ENCODE data around the gene NTRK2. TPM values are rescaled to one million over a fixed set of nuclear protein-coding genes. Genes with fewer than 3 reads are reported as not detected.
A peak's percentile ranks its signal among the peaks of the same experiment; 100 is the strongest.

NTRK2 gene
- total and polyA plus RNA-seq, 4 experiments from 2014 or later, result 0.11 to 0.18 (median 0.12) TPM; not detected in 1

GRCh38 chr9:84778570-84778969, 109.0 kb downstream of the NTRK2 start:
- POLR2A ChIA-PET (ENCODE audit: partially characterized antibody), result no interaction called here
- intact Hi-C loops (cut with micrococcal nuclease), result no loop called here
- Mint-ChIP-seq H3K27ac (no peak overlapping the region), H3K9me3 (peaks cover 0 to 4% (median 0%) of the 10 kb centered on the region in 8 donors), H3K4me3 (no peak overlapping the region), H3K27me3 (peaks cover 2 to 3% of the 10 kb centered on the region in 2 donors), H3K4me1 (peaks cover 0 to 2% (median 0%) of the 10 kb centered on the region in 4 donors), H3K36me3 (no peaks in the 10 kb centered on the region)
- Histone ChIP-seq H3K9me3 (ENCODE audit: control insufficient read depth in 1 of 2, low read length in 2 of 2) (no peaks in the 10 kb centered on the region), H3K4me3 (ENCODE audit: low read length in 2 of 2) (no peak overlapping the region), H3K27ac (ENCODE audit: low read depth, low read length) (no peak overlapping the region), H3K4me1 (ENCODE audit: insufficient read depth, low read length) (no peaks in the 10 kb centered on the region), H3K27me3 (ENCODE audit: insufficient read depth, low read length) (no peaks in the 10 kb centered on the region), H3K36me3 (ENCODE audit: insufficient read depth, low read length) (no peaks in the 10 kb centered on the region)
- CTCF ChIA-PET (ENCODE audit: partially characterized antibody), result interaction anchor here (1.2 to 4.7 kb wide), 2 partner anchors 21 to 82 kb away, joined by 3 to 38 read pairs; no protein-coding TSS in a partner anchor
- DNase-seq, result no peak

- intact Hi-C loops (cut with micrococcal nuclease), result no loop called here
- CTCF ChIA-PET (ENCODE audit: partially characterized antibody), result interaction anchor here (1.2 to 4.7 kb wide), 3 partner anchors 31 to 383 kb away, joined by 3 to 38 read pairs (median 11); no protein-coding TSS in a partner anchor
- H3K9me3 ChIP-seq (ENCODE audit: control insufficient read depth in 1 of 2, low read length in 2 of 2), result no peaks in the 10 kb centered on the region
- no peaks in the 10 kb centered on the region for H3K4me1 Mint-ChIP-seq
- H3K4me3 Mint-ChIP-seq, result no peak overlapping the region
- peaks cover 0 to 6% of the 10 kb centered on the region in 2 donors for H3K27me3 Mint-ChIP-seq
- no peaks in the 10 kb centered on the region for H3K27me3 ChIP-seq (ENCODE audit: insufficient read depth, low read length)
- peaks cover 0 to 4% (median 0%) of the 10 kb centered on the region in 8 donors for H3K9me3 Mint-ChIP-seq
- no peak for DNase-seq
- no peak overlapping the region for H3K4me3 ChIP-seq (ENCODE audit: low read length in 2 of 2)
- H3K27ac ChIP-seq (ENCODE audit: low read depth, low read length), result no peak overlapping the region
- H3K36me3 ChIP-seq (ENCODE audit: insufficient read depth, low read length), result no peaks in the 10 kb centered on the region
- no peaks in the 10 kb centered on the region for H3K4me1 ChIP-seq (ENCODE audit: insufficient read depth, low read length)
- no peak overlapping the region for H3K27ac Mint-ChIP-seq
- POLR2A ChIA-PET (ENCODE audit: partially characterized antibody), result no interaction called here
- no peaks in the 10 kb centered on the region for H3K36me3 Mint-ChIP-seq
Observed at GRCh38 chr9:84779883-84780282, 110.4 kb downstream of the NTRK2 start.

DNA sequence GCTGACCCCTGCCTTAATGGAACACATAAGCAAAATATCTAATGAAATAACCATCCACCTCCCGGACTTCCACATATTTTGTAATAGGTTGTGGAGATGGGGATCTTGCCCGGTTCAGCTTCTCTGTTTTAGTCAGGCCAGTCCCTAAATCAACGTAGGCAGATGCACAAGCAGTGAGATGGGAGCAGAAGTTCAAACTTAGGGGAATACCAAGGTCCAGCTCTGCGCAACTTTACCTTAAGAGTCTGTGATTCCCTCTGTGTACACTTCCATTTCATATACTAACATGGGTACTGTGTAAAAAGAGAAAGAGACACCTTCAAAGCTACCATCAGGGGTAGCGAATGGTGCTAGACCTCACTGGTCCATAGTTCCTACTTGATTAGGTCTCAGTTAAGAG, 110.9 kb downstream of the NTRK2 start:
- no peaks in the 10 kb centered on the region for H3K4me1 ChIP-seq (ENCODE audit: insufficient read depth, low read length)
- Mint-ChIP-seq H3K36me3 (no peaks in the 10 kb centered on the region), H3K4me1 (no peaks in the 10 kb centered on the region), H3K27me3 (peaks cover 0 to 8% of the 10 kb centered on the region in 2 donors), H3K9me3 (peaks cover 0 to 4% (median 0%) of the 10 kb centered on the region in 8 donors), H3K27ac (no peak overlapping the region), H3K4me3 (no peak overlapping the region)
- H3K36me3 ChIP-seq (ENCODE audit: insufficient read depth, low read length), result no peaks in the 10 kb centered on the region
- no peaks in the 10 kb centered on the region for H3K27me3 ChIP-seq (ENCODE audit: insufficient read depth, low read length)
- H3K4me3 ChIP-seq (ENCODE audit: low read length in 2 of 2), result no peak overlapping the region
- no peaks in the 10 kb centered on the region for H3K9me3 ChIP-seq (ENCODE audit: control insufficient read depth in 1 of 2, low read length in 2 of 2)
- intact Hi-C loops (cut with micrococcal nuclease), result no loop called here
- ChIA-PET CTCF (ENCODE audit: partially characterized antibody) (interaction anchor here (1.2 to 4.7 kb wide), 3 partner anchors 32 to 383 kb away, joined by 3 to 38 read pairs (median 11); no protein-coding TSS in a partner anchor), POLR2A (ENCODE audit: partially characterized antibody) (no interaction called here)
- DNase-seq, result no peak
- no peak overlapping the region for H3K27ac ChIP-seq (ENCODE audit: low read depth, low read length)

DNA sequence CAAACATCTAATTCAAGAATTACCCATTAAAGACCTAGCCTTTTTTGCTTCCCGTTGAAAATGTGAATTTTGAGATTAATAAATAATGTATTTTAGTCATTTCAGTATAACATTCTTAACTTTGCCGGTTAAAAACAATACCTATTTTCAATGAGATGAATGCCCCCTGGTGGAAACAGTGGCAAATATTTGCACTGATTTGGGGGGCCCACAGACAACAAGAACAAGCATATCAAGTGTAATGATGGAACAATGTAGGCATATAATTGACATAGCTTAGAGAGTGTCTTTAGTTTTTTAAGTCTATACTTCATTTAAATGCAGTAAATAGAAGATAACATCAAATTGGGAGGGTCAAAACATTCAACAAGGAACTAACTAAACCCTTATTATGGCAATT, 111.9 kb downstream of the NTRK2 start:
- H3K4me3 ChIP-seq (ENCODE audit: low read length in 2 of 2), result no peak overlapping the region
- Mint-ChIP-seq H3K9me3 (peaks cover 0 to 3% (median 0%) of the 10 kb centered on the region in 8 donors), H3K36me3 (no peaks in the 10 kb centered on the region), H3K4me3 (no peak overlapping the region), H3K4me1 (no peaks in the 10 kb centered on the region), H3K27ac (no peak overlapping the region), H3K27me3 (peaks cover 0 to 8% of the 10 kb centered on the region in 2 donors)
- H3K36me3 ChIP-seq (ENCODE audit: insufficient read depth, low read length), result no peaks in the 10 kb centered on the region
- CTCF ChIA-PET (ENCODE audit: partially characterized antibody), result interaction anchor here (0.8 to 4.7 kb wide), 7 partner anchors 14 to 384 kb away, joined by 3 to 38 read pairs (median 3); no protein-coding TSS in a partner anchor
- intact Hi-C loops (cut with micrococcal nuclease), result loop anchor here (1.0 kb wide), 1 partner anchor 84 kb away; no protein-coding TSS in a partner anchor
- DNase-seq, result peak in 2 of 5 donors; percentile 4 to 5
- H3K27ac ChIP-seq (ENCODE audit: low read depth, low read length), result no peak overlapping the region
- H3K27me3 ChIP-seq (ENCODE audit: insufficient read depth, low read length), result no peaks in the 10 kb centered on the region
- H3K9me3 ChIP-seq (ENCODE audit: control insufficient read depth in 1 of 2, low read length in 2 of 2), result no peaks in the 10 kb centered on the region
- no peaks in the 10 kb centered on the region for H3K4me1 ChIP-seq (ENCODE audit: insufficient read depth, low read length)
- POLR2A ChIA-PET (ENCODE audit: partially characterized antibody), result no interaction called here

DNA sequence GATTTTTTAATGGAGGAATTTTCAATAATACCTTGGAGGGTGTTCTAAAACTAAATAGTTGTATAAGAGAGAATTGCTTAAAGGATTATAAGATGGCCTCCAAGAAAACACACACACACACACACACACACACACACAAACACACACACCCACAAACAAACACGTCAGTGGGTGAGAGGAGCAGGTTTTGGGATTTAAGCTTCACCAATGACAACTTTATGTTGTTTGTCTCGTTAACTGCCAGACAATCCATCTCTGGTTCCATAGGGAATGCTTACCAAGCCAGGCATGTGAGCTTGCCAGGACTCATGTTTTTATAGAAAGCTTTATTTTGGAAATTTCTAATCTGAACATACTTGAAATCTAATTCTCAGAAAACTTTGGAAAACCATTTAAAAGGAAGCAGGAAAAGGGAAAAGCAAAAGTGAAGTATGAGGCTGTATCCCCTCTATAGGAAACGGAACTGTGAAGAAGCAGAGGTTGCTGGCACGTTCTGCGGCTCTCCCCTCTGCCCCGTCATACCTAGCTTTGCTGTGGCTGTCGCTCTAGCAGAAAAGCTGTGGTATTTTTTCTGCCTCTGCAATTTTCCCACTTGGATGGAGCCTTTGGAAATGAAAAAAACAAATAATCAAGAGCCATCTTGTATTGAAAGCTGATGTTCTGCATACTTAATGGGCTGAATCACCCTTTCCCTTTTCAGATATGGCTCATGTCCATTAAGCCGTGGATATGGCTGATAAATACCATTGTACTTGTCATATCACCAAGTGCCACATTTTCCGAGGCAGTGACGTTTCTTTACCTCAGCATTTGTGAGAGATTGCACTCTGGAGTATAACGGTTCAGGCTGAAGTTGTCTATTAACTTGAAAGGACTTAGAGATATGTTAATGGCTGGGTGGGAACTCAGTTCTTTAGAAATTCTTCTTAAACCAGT, 112.7 kb downstream of the NTRK2 start:
- H3K27me3 Mint-ChIP-seq, result peaks cover 0 to 8% of the 10 kb centered on the region in 2 donors
- Histone ChIP-seq H3K9me3 (ENCODE audit: control insufficient read depth in 1 of 2, low read length in 2 of 2) (no peaks in the 10 kb centered on the region), H3K27ac (ENCODE audit: low read depth, low read length) (no peak overlapping the region), H3K4me3 (ENCODE audit: low read length in 2 of 2) (no peak overlapping the region), H3K4me1 (ENCODE audit: insufficient read depth, low read length) (no peaks in the 10 kb centered on the region), H3K36me3 (ENCODE audit: insufficient read depth, low read length) (no peaks in the 10 kb centered on the region), H3K27me3 (ENCODE audit: insufficient read depth, low read length) (no peaks in the 10 kb centered on the region)
- H3K9me3 Mint-ChIP-seq, result peaks cover 0 to under 1% (median 0%) of the 10 kb centered on the region in 8 donors
- no peak overlapping the region for H3K27ac Mint-ChIP-seq
- no peak for DNase-seq
- H3K36me3 Mint-ChIP-seq, result no peaks in the 10 kb centered on the region
- intact Hi-C loops (cut with micrococcal nuclease), result loop anchor here (1.0 kb wide), 1 partner anchor 85 kb away; no protein-coding TSS in a partner anchor
- H3K4me1 Mint-ChIP-seq, result no peaks in the 10 kb centered on the region
- ChIA-PET POLR2A (ENCODE audit: partially characterized antibody) (no interaction called here), CTCF (ENCODE audit: partially characterized antibody) (interaction anchor here (0.8 to 4.7 kb wide), 7 partner anchors 13 to 385 kb away, joined by 3 to 38 read pairs (median 3); no protein-coding TSS in a partner anchor)
- H3K4me3 Mint-ChIP-seq, result no peak overlapping the region

DNA sequence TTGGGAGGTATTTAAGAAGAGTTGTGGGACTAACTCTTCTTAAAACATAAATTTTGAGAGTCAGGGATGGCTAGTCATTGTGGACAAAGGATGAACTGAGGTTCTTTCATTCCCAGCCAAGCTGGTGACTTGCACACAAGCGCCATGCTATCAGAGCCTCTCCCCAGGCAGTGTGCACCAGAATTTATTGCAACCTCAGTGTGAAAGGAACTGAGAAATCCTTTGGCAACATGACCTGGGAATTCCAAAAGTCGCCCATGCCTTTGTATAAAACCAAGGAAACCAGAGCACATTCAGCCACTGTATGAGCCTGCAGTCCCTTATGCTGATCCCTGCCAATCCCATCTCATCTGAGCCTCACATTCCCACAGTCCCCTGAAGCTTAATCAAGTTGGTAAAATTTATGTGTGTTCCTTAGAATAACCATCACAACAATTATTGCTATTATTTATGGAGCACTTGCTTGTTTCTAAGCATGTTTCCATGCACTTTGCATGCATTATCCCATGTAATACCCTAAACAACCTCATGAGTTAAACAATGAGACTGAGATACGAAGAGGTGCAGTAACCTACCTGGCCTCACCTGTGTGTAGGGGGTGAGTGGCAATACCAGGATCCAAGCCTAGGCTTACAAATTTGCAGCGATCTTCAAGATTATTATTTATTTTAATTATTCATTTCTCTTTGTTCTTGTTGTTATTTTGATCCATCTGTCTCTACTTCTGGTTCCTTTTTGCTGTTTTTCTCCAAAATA, 116.4 kb downstream of the NTRK2 start:
- Mint-ChIP-seq H3K4me3 (no peak overlapping the region), H3K4me1 (no peaks in the 10 kb centered on the region), H3K36me3 (no peaks in the 10 kb centered on the region), H3K27me3 (peaks cover 0 to 8% of the 10 kb centered on the region in 2 donors), H3K9me3 (peaks cover 0 to 3% (median 0%) of the 10 kb centered on the region in 8 donors), H3K27ac (no peak overlapping the region)
- H3K27ac ChIP-seq (ENCODE audit: low read depth, low read length), result no peak overlapping the region
- ChIA-PET POLR2A (ENCODE audit: partially characterized antibody) (no interaction called here), CTCF (ENCODE audit: partially characterized antibody) (no interaction called here)
- H3K9me3 ChIP-seq (ENCODE audit: control insufficient read depth in 1 of 2, low read length in 2 of 2), result no peaks in the 10 kb centered on the region
- no peaks in the 10 kb centered on the region for H3K4me1 ChIP-seq (ENCODE audit: insufficient read depth, low read length)
- H3K36me3 ChIP-seq (ENCODE audit: insufficient read depth, low read length), result no peaks in the 10 kb centered on the region
- intact Hi-C loops (cut with micrococcal nuclease), result no loop called here
- no peaks in the 10 kb centered on the region for H3K27me3 ChIP-seq (ENCODE audit: insufficient read depth, low read length)
- no peak overlapping the region for H3K4me3 ChIP-seq (ENCODE audit: low read length in 2 of 2)
- DNase-seq, result no peak

All from CD4-positive, alpha-beta memory T cell (primary cell).